Prostate gland (tissue), 2 donors: ENCODE results near the gene GLP2R. TPM values are rescaled to one million over a fixed set of nuclear protein-coding genes. Genes with fewer than 3 reads are reported as not detected.

Source experiments
- DNase-seq: peaks from one replicate; pipeline ENCODE4 v3.0.0-alpha.2; 2019; ENCODE audit warnings: low spot score
- H3K27ac ChIP-seq, 2 donors: fragments of 200-600 bp; sonication (generic); 2 replicates each; pipeline ENCODE4 v1.5.1; 2017 to 2019
- H3K27me3 ChIP-seq: fragments of 200-600 bp; sonication (generic); replicated peaks from 2 replicates; pipeline ENCODE4 v1.5.1; 2019; ENCODE audit not compliant: insufficient read depth
- H3K36me3 ChIP-seq, 2 donors: fragments of 200-600 bp; sonication (generic); 1 replicate in 1 of 2; 2 replicates in 1 of 2; pipeline versions ENCODE4 v1.5.1 to v1.8.1; 2017 to 2019
- H3K4me1 ChIP-seq: fragments of 200-600 bp; sonication (generic); replicated peaks from 2 replicates; pipeline ENCODE4 v1.5.1; 2019
- H3K4me3 ChIP-seq, 2 donors: fragments of 200-600 bp; sonication (generic); 2 replicates each; pipeline ENCODE4 v1.5.1; 2017 to 2019
- H3K9me3 ChIP-seq: fragments of 200-600 bp; sonication (generic); 2 replicates; pipeline ENCODE4 v1.5.1; 2017
- POLR2A ChIP-seq: fragments of 450-650 bp; IDR thresholded peaks from one replicate; pipeline ENCODE4 v1.6.1; 2016; ENCODE audit warnings: antibody characterized with exemption, mild to moderate bottlenecking
- POLR2AphosphoS5 ChIP-seq: sonication (generic); formaldehyde crosslinking; IDR thresholded peaks from one replicate; pipeline ENCODE4 v1.6.1; 2017; ENCODE audit warnings: antibody characterized with exemption
- WGBS: methylation state at CpG from one replicate; pipeline ENCODE4 v1.1.5; 2018; 5-methylcytosine and 5-hydroxymethylcytosine counted together
- intact Hi-C: fragments of 100-400 bp; cut with DNase I; formaldehyde crosslinking; loops from one replicate; pipeline ENCODE4 v1.14.2; 2022
- total RNA-seq, 2 donors: library from RNA; depleted of rRNA; stranded (reverse); fragments of >200 nt; gene quantifications; one replicate each; pipeline ENCODE4 v1.1.0, GENCODE V29; 2016
- TF ChIP-seq, protein P1 (sequence below), 4 experiments: fragments of 200-600 bp in 2 of 4; fragments of 450-650 bp in 2 of 4; sonication (generic) in 2 of 4; IDR thresholded peaks; 1 replicate in 3 of 4; 2 replicates in 1 of 4; pipeline ENCODE4 v1.5.1; 2016 to 2019; ENCODE audit warnings: antibody characterized with exemption in 4 of 4, mild to moderate bottlenecking in 2 of 4, moderate library complexity in 2 of 4

GLP2R gene
- total RNA-seq, 2 donors from 2014 or later, result 0.34 to 1.5 TPM

DNA sequence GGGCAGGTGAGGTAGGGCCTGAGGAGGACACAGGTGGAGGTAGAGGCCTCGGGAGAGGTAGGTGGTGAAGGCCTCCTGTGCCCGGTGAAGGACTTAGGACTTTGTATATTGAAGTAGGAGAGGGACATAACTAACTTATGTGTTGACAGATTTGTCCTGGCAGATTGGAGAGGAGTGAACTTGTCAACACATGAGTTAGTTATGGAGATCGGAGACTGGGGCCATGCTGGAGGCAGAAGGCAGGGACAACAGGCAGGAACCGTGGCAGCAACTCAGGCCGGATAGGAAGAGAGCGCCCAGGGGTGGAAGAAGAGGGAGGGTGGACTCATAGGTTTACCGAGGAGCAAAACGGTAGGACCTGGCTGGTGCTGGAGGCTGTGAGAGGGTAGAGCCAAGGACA lies 18.4 kb downstream of the GLP2R start:
- no peaks in the 10 kb centered on the region for H3K36me3 ChIP-seq
- no peaks in the 10 kb centered on the region for H3K27me3 ChIP-seq
- DNase-seq, result no peak
- WGBS, result 75% methylated on average over 8 of the region's 8 CpGs
- H3K9me3 ChIP-seq, result no peaks in the 10 kb centered on the region
- TF ChIP-seq, protein P1, sequence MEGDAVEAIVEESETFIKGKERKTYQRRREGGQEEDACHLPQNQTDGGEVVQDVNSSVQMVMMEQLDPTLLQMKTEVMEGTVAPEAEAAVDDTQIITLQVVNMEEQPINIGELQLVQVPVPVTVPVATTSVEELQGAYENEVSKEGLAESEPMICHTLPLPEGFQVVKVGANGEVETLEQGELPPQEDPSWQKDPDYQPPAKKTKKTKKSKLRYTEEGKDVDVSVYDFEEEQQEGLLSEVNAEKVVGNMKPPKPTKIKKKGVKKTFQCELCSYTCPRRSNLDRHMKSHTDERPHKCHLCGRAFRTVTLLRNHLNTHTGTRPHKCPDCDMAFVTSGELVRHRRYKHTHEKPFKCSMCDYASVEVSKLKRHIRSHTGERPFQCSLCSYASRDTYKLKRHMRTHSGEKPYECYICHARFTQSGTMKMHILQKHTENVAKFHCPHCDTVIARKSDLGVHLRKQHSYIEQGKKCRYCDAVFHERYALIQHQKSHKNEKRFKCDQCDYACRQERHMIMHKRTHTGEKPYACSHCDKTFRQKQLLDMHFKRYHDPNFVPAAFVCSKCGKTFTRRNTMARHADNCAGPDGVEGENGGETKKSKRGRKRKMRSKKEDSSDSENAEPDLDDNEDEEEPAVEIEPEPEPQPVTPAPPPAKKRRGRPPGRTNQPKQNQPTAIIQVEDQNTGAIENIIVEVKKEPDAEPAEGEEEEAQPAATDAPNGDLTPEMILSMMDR (IDR thresholded peaks at IDR 0.05), result no peak
- TF ChIP-seq POLR2A, result no peak
- no peak for TF ChIP-seq POLR2AphosphoS5
- H3K4me1 ChIP-seq, result no peaks in the 10 kb centered on the region
- intact Hi-C loops, result no loop called here
- H3K27ac ChIP-seq, result no peak overlapping the region
- H3K4me3 ChIP-seq, result no peak overlapping the region

DNA sequence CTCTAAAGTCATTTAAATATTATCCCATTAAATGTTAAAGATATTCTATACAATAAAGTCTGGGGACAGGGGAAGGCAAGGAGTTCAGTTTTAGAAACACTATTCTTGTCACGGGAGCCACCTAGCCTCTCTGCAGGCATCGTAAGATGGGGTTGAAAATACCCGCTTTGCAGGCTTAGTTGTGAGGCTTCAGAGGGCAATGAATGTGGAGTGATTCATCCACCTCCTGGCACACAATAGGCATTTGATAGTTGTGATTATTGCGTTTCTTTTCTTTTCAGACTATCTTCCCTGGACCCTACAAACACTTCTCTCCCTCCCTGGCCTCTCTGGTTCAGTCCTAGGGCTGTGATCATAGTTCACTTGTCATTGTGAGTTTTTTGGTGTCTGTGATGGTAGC lies 19.6 kb downstream of the GLP2R start:
- WGBS, result 69% methylated on average over 4 of the region's 4 CpGs

GRCh38 chr17:9850151-9850550 lies 24.4 kb downstream of the GLP2R start:
- intact Hi-C loops, result no loop called here
- H3K27me3 ChIP-seq, result no peaks in the 10 kb centered on the region
- H3K36me3 ChIP-seq, result no peaks in the 10 kb centered on the region
- no peaks in the 10 kb centered on the region for H3K4me1 ChIP-seq
- no peak for DNase-seq
- 83% methylated on average over 5 of the region's 5 CpGs for WGBS
- H3K4me3 ChIP-seq, result no peak overlapping the region
- TF ChIP-seq POLR2AphosphoS5 (no peak), POLR2A (no peak)
- TF ChIP-seq, protein P1 (IDR thresholded peaks at IDR 0.05), result no peak
- no peak overlapping the region for H3K27ac ChIP-seq
- H3K9me3 ChIP-seq, result no peaks in the 10 kb centered on the region

More for the DNA sequence above, 19.6 kb downstream of the GLP2R start:
- Histone ChIP-seq H3K9me3 (no peaks in the 10 kb centered on the region), H3K27me3 (no peaks in the 10 kb centered on the region), H3K4me3 (no peak overlapping the region), H3K36me3 (no peaks in the 10 kb centered on the region), H3K4me1 (no peaks in the 10 kb centered on the region), H3K27ac (no peak overlapping the region)
- DNase-seq, result no peak
- TF ChIP-seq POLR2AphosphoS5 (no peak), POLR2A (no peak)
- TF ChIP-seq, protein P1 (IDR thresholded peaks at IDR 0.05), result no peak
- intact Hi-C loops, result no loop called here

GRCh38 chr17:9854255-9854654 lies 28.5 kb downstream of the GLP2R start:
- Histone ChIP-seq H3K4me1 (no peaks in the 10 kb centered on the region), H3K9me3 (no peaks in the 10 kb centered on the region), H3K27me3 (no peaks in the 10 kb centered on the region), H3K27ac (no peak overlapping the region), H3K4me3 (no peak overlapping the region), H3K36me3 (no peaks in the 10 kb centered on the region)
- TF ChIP-seq, protein P1 (IDR thresholded peaks at IDR 0.05), result no peak
- TF ChIP-seq POLR2AphosphoS5, result no peak
- TF ChIP-seq POLR2A, result no peak
- 78% methylated on average over 5 of the region's 5 CpGs for WGBS
- intact Hi-C loops, result no loop called here
- DNase-seq, result no peak

DNA sequence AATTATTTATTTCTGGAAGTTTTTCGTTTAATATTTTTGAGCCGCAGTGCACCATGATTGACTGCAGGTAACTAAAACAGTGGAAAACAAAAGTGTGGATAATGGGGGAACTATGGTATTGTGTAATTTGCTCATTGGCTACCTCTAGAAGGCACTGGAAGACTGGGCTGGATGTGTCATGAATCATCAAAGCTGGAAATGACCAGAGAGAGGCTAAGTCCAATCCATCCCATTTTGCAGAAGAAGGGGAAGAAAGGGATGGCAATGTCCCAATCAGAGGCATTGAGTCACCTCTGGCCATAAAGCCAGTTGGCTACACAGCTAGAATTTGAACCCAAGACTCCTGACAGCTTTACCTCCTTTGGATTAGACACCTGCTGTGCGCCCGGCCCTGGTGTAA lies 29.3 kb downstream of the GLP2R start:
- no peak for TF ChIP-seq POLR2AphosphoS5
- TF ChIP-seq, protein P1 (IDR thresholded peaks at IDR 0.05), result no peak
- TF ChIP-seq POLR2A, result no peak
- intact Hi-C loops, result loop anchor here (5.0 kb wide), 1 partner anchor 43 kb away; no protein-coding TSS in a partner anchor
- WGBS, result 91% methylated on average over 4 of the region's 4 CpGs

More for the DNA sequence above, 29.3 kb downstream of the GLP2R start:
- H3K4me3 ChIP-seq, result no peak overlapping the region
- H3K27me3 ChIP-seq, result no peaks in the 10 kb centered on the region
- DNase-seq, result no peak
- no peaks in the 10 kb centered on the region for H3K4me1 ChIP-seq
- H3K27ac ChIP-seq, result no peak overlapping the region
- H3K36me3 ChIP-seq, result no peaks in the 10 kb centered on the region
- no peaks in the 10 kb centered on the region for H3K9me3 ChIP-seq
